ENCODE results near the gene KRT71.

Gene KRT71

DNA sequence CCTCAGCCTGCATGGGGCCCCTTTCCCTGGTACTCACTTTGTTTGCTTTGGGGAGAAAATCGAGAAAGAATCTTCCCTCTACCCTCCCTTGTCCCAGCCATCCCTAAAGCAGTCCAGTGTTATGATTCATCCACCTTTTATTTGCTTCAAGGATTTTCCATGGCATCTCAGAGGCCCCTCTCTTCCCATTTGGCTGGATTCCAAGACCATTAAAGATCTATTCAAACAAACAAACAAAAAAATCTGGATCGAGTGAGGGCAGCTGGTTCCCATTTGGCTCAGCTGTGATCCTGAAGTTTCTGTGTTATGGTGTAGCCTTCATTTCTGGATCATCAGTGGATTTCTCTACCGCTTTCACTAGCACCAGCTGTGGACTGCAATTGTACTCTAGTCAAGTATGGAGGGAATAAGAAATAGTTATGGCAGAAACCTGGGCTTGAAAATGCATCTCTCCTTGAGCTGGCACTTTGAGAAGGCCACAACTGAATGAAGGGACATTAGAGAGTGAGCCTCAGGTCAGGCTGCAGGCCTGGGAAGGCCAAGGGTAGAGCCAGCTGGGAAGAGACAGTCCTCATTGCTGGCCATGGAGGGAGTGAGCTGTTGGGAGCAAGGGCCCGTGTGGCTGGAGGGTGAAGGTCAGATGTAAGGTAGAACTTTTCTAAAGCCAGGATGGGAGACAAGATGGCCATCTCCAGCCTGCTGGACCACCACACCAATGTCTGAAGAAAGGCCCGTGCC lies 13.7 kb downstream of the KRT71 start:
- no peak for DNase-seq
- no peak for TF ChIP-seq POLR2A (IDR thresholded peaks at IDR 0.05; ENCODE audit: low read length)
- no peak for TF ChIP-seq GATA1 (IDR thresholded peaks at IDR 0.05; ENCODE audit: low read depth, low read length)

DNA sequence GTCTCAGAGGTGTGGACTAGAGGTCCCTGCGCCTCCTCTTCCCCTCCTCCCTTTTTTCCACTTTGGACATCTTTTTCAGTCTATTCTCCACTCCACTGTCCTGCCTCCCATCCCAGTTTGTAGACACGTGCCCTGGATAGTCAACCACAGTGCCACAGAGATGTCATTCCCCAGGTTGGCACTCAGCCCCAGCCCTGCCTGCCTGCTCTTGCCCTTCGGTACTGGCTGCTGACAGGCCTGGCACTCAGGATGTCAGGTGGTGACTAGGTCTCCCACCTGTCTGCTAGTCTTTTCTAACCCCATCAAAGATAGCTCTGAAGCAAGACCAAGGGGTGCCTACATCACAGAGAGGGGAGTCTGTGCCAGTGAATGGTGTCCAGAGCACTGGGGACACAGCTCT lies 15.8 kb downstream of the KRT71 start:
- DNase-seq, result no peak
- no peak for TF ChIP-seq POLR2A (IDR thresholded peaks at IDR 0.05; ENCODE audit: low read length)
- TF ChIP-seq GATA1 (IDR thresholded peaks at IDR 0.05; ENCODE audit: low read depth, low read length), result no peak

DNA sequence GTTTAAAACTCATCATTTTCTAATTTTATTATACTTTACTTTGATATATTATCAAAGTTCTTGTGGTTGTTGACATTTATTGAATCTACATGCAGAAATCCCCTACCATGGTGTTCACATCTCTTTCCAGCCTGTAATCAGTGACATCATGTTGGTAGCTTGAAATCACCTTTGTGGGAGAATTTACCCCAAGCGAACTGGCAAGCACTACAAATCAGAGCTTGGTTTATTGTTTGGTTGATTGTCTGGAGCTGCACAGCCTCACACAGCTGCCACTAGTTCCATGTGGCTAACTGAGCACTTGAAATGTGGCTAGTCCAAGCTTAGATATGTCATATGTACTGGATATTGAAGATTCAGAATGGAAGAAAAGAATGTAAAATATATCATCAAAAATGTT lies 17.4 kb downstream of the KRT71 start:
- no peak for TF ChIP-seq GATA1 (IDR thresholded peaks at IDR 0.05; ENCODE audit: low read depth, low read length)
- no peak for TF ChIP-seq POLR2A (IDR thresholded peaks at IDR 0.05; ENCODE audit: low read length)

GRCh38 chr12:52534482-52534881 lies 18.5 kb downstream of the KRT71 start:
- no peak for DNase-seq
- TF ChIP-seq GATA1 (IDR thresholded peaks at IDR 0.05; ENCODE audit: low read depth, low read length) (no peak), POLR2A (IDR thresholded peaks at IDR 0.05; ENCODE audit: low read length) (no peak)

More for the DNA sequence above, 17.4 kb downstream of the KRT71 start:
- DNase-seq, result no peak

GRCh38 chr12:52533686-52534470 lies 19.1 kb downstream of the KRT71 start:
- DNase-seq, result no peak
- TF ChIP-seq GATA1 (IDR thresholded peaks at IDR 0.05; ENCODE audit: low read depth, low read length), result no peak
- TF ChIP-seq POLR2A (IDR thresholded peaks at IDR 0.05; ENCODE audit: low read length), result no peak

DNA sequence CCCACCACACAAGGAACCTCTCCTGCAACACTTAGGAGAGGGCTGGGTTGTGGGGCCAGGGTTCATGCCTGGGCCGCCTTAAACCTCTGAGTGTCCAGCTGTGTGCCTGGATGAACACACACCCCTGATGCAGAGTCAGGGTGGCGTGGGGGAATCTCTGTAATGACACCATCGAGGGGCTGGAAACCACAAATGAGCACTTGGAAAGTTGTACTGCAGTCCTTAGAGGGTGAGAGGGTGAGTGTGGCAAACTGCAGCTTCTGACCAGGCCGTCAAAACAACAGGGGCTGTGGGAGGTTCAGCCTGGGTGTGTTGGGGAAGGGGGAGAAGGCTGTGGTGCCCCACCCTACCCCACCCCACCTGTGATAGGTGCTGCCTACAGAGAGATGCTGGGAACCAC lies 20.3 kb downstream of the KRT71 start:
- TF ChIP-seq GATA1 (IDR thresholded peaks at IDR 0.05; ENCODE audit: low read depth, low read length), result no peak
- no peak for TF ChIP-seq POLR2A (IDR thresholded peaks at IDR 0.05; ENCODE audit: low read length)
- no peak for DNase-seq

DNA sequence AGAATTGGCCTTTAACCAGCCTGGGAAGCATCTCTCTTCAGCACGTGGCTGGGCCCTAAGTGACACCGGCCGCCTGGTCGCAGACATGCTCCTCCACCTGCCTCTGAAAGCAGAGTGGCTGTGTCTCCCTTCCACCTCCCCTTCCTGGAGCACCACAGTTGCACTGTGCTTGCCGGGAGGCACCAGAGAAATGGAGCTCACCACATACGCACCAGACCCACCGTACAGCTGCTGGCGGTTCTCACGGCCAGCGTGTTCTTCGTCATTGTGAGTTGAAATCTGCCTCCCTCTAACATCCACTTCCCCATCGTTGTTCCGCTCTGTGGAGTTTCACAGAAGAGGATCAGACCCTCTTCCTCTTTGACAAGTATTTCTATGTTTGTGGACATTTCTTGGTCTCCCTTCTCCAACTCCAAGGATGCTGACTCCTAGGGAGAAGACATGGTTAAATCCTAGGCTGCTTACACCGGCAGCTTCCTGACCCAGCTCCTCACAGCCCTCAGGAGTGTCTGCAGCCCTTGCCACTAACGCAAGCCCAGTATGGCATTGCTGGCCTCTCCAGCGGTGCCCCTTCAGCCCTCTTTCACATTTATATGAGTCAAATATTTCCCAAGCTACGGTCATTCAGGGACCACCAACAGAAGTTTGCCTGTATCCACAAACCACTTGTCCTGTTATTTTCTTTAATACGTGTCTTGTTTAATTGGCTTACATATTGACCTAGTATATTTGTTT lies 21.2 kb downstream of the KRT71 start:
- no peak for TF ChIP-seq GATA1 (IDR thresholded peaks at IDR 0.05; ENCODE audit: low read depth, low read length)
- TF ChIP-seq POLR2A (IDR thresholded peaks at IDR 0.05; ENCODE audit: low read length), result no peak
- DNase-seq, result no peak

DNA sequence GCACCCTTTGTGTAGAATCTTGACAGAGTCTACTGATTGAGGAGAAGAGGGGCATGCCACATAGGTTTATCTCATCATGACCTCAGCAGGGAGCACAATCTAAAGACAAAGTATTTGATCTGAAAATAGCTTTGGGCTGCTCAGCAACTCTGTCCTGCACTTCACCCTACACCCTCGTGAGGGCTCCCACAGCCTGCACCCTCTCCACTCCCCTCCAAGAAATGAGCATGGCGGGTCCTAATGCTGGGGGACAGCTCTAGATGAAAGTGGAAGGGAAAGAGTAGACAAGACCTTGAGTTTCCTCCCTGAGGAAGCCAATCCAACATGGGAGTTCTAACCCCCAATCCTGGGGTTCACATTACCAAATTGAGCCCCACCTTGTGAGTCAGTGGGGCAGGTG lies 22.0 kb downstream of the KRT71 start:
- no peak for TF ChIP-seq GATA1 (IDR thresholded peaks at IDR 0.05; ENCODE audit: low read depth, low read length)
- no peak for TF ChIP-seq POLR2A (IDR thresholded peaks at IDR 0.05; ENCODE audit: low read length)
- DNase-seq, result no peak

GRCh38 chr12:52530366-52530765 lies 22.6 kb downstream of the KRT71 start:
- DNase-seq, result no peak
- TF ChIP-seq GATA1 (IDR thresholded peaks at IDR 0.05; ENCODE audit: low read depth, low read length), result no peak
- TF ChIP-seq POLR2A (IDR thresholded peaks at IDR 0.05; ENCODE audit: low read length), result no peak

DNA sequence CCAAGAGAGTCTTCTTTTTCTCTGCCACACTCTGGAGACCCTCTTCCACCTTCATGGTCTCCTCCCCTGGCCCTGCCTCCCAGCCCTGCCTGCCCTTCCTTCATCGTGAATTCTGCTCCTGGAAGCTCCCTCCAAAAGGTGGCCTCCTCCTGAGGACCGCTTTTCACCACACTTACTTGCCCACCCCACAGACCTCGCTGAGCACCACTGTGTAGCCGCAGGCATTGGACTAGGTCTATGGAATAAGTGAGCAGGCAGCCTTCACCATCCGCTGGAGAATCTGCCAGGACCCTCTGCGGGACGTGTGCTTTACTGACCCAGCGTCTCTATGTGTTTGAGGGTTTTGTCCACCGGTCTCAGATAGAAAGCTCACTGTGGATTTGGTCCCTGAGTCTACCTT lies 23.1 kb downstream of the KRT71 start:
- no peak for TF ChIP-seq POLR2A (IDR thresholded peaks at IDR 0.05; ENCODE audit: low read length)
- TF ChIP-seq GATA1 (IDR thresholded peaks at IDR 0.05; ENCODE audit: low read depth, low read length), result no peak
- no peak for DNase-seq

DNA sequence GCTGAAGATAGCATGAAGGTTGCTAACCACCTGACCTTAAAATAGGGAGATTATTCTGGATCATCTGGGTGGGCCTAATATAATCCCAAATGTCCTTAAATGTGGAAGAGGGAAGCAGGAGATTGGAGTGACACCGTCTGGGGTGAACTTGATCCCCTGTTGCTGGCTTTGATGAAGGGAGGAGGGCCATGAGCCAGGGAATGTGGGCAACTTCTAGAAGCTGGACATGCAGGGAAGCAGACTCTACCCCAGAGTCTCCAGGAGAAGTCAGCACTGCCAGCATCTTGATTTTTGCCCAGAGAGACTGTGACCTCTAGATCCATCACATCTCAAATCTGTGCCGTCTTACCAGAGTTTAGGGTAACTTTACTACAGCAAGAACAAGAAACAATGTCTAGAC lies 23.5 kb downstream of the KRT71 start:
- no peak for DNase-seq
- no peak for TF ChIP-seq POLR2A (IDR thresholded peaks at IDR 0.05; ENCODE audit: low read length)
- no peak for TF ChIP-seq GATA1 (IDR thresholded peaks at IDR 0.05; ENCODE audit: low read depth, low read length)

DNA sequence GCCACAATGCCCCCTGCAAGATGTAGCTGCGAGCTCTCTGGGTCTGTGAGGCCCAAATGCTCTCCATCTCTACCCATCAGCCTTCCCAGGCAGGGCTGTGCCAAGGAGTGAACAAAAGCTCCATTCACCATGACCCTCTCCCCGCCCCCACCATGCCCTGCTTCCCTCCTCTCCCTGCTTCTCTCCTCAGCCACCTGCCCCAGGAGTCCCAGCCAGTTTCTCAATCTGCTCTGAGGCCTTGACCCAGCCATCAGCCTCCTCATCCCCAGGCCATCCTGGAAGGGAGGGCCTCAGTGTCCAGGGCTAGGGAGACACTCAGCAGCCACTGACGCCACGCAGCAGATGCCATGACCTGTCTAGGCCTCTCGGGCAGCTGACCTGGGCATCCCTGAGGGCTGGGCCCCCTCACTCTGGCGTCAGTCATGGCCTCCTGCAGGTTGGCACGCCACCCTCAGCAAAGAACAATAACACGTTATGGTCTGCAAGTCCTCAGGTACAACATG lies 24.3 kb downstream of the KRT71 start:
- no peak for DNase-seq
- TF ChIP-seq GATA1 (IDR thresholded peaks at IDR 0.05; ENCODE audit: low read depth, low read length) (no peak), POLR2A (IDR thresholded peaks at IDR 0.05; ENCODE audit: low read length) (no peak)

GRCh38 chr12:52527121-52527800 lies 25.7 kb downstream of the KRT71 start:
- DNase-seq, result no peak
- TF ChIP-seq GATA1 (IDR thresholded peaks at IDR 0.05; ENCODE audit: low read depth, low read length) (no peak), POLR2A (IDR thresholded peaks at IDR 0.05; ENCODE audit: low read length) (no peak)

Data from erythroblast (primary cell).